Measurements from ENCODE around the gene MSRB3.
A peak's percentile ranks its signal among the peaks of the same experiment; 100 is the strongest.
"Not testable (repeated sequence)": the region's sequence is repeated elsewhere in the genome, so short reads cannot be mapped to it uniquely, and the experiment has no call there.

The MSRB3 gene

DNA sequence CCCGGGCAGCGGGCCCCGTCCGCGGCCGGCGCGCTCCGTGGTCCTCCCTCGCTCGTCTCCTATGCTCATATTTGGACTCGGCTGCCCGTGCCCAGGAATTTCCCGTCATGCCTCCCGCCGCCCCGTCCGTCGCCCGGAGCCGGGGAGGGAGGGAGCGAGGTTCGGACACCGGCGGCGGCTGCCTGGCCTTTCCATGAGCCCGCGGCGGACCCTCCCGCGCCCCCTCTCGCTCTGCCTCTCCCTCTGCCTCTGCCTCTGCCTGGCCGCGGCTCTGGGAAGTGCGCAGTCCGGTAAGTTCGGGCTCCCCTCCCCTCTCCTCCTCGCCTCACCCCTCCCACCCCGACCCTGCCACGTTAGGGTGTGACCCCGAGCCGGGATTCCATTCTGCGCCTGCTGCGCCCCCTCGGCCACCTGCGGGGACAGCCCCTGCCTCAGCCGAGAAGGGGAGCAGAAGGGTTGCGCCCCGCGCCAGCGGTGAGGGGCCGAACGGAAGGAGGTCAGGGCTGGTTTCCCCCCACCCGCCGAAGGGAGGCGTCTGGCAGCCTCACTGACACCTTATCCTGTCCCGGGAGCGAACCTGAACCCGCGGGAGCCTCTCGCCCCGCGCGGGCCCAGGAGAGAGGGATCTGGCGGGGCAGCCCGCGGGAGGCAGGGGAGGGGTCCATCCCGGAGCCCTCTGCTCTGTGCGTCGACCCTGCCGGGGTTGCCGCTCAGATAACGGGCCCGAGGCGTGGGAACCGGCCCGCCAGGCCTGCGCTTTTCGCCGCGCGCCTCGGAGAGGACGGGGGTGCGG is at the start of gene MSRB3:
Gene MSRB3 (plus strand): TSS at position 108 of the 793 bp plus-strand sequence. CDS start 29,897 bp downstream, outside the sequence.
- DNase-seq: no peak

DNA sequence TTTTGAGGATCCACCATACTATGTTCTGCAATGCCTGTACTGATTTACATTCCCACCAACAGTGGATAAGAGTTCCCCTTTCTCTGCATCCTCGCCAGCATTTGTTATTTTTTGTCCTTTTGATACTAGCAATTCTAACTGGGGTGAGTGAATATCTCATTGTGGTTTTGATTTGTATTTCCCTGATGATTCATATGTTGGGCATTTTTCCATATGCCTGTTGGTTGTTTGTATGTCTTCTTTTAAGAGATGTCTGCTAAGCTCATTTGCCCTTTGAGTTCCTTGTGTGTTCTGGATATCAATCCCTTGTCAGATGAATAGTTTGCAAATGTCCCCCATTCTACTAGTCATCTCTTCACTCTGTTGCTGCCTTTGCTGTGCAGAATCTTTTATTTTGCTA is 49.0 kb upstream of the MSRB3 start:
- no peak for DNase-seq

DNA sequence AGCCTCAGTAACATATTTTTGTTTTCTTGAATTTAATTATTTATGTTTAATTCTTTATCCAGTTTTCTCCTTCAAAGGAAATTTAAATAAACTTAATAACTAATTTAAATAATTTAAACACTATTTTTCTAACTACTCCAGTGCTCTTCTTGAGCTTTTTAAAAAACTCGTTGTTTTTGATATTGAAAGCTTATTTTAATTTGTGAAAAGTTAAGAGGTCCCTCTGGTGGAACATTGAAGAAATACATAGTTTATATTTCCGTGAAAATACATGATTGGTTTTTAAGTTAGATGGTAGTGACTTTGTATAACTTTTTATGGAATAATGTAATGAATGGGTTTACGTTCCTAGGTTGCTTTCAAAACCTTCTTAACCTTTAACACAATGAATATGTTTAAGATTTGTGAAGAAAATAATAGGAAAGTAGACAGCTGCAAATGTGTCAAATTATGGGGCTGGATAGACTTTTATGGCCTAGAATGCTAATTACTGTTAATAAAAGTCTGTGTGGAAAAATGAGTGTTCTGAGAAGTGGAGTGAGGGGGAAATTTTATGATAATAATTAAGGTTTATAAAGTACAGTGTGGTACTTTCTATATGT is 45.9 kb upstream of the MSRB3 start:
- DNase-seq: peak in 1 of 2 experiments; percentile 5

DNA sequence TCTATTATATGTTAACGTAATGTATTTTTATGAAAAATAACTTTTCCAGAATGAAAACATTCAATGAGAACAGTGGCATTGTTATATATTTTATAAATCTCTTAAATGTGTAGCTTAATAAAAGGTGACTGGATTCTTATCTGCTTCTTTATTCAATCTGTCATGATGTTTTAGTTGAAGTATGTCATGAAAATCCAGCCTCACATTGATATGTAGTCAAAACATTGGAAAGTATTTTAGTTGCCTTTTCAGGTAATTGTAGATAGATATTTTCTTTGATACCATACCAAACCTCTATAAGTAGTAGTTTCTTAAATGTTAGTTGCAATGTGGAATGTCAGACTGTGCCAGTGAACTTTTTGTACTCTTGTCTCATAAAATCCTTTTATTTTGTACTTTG is 41.3 kb upstream of the MSRB3 start:
- no peak for DNase-seq

GRCh38 chr12:65238609-65239008 is 39.9 kb upstream of the MSRB3 start:
- no peak for DNase-seq

DNA sequence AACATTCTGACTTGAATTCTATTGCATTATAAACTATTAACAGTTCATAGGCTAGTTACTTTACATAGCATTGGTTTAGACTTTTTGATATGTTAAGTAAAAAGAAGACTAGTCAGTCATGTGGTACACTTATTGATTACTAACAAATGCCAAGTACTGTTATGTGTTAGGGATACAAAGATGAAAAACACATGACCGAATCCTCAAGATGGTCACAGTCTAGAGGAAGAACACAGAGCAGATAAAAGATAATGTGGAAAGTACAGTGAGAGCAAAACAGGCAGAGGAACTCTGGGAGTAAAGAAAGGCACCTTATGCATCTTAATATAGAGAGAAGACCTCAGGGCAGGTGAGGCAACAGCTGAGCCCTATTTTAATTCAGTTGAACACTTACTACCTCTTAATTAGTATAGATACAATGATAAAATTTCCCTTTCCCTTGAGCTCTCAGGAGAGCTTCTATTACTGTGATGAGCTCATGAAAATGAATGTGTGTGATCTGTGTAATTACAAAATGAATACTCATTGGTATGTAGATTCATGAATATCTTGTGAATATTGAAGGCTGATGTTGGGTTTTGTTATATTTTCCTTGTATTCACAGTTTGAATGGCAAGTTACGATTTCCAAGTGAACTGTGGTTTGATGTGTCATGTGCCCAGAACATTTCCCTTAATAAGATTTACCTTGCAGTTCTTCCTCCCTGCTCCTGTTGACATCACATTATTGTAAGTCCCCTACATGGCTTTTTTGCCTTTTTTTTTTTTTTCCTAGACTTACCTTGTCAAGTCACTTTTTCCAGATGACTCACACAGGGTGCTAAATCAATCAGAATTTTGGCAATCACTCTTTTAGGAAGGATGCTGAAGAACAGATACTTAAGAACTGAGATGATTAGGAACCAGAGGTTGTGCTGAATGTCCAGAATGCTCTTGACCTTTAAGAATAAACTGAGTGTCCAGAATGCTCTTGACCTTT is 29.5 kb upstream of the MSRB3 start:
- DNase-seq: no peak

GRCh38 chr12:65252515-65252914 is 26.0 kb upstream of the MSRB3 start:
- DNase-seq: no peak

- DNase-seq: no peak
These were observed 20.5 kb upstream of the MSRB3 start for GRCh38 chr12:65257986-65258385.

DNA sequence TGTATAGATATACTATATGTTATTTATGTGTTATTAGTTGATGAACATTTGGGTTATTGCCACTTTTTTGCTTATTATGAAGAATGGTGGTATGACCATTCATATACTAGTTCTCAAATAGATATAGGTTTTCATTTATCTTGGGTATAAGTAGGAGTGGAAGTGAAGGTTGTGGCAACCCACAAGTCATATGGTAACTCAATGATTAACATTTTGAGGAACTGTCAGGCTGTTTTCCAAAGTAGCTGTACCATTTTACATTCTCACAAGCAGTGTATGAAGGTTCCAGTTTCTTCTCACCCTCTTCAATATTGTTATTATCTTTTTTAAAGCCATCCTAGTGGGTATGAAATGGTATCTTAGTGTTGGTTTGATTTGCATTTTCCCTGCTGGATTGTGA is 19.0 kb upstream of the MSRB3 start:
- no peak for DNase-seq

DNA sequence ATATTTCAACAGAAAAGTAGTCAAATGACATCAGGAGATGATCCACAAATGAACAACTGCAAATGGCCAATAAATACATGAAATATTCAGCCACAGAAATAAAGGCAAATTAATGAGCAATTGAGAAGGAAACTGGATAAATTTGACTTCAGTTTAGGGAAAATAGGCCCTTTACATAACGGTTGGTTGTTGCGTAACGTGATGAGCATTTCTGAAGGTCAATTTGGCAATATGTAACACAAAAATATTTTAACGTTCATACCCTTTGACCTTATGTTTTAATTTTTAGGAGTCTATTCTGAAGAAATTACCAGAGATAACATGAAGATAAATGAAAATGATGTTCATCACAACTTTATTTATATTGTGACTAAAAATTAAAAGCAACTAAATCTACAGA is 14.7 kb upstream of the MSRB3 start:
- no peak for DNase-seq

DNA sequence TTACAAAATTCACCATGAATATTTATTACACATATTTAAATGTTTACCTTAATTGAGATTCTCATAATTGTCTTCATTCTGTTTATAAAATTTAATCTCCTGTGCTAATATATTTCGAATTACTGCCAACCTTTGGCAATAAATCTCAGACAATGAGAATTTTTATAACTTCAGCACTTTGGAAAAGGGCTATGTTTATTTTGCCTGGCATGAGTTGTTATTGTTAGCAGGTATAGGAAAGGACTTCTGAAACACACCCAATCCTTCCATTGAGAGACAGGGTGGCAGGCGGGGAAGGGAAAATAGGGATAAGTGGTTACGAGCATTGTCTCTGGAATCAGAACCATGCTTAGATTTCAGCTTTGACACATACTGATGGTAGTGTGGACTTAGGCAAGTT is 12.1 kb upstream of the MSRB3 start:
- no peak for DNase-seq

- DNase-seq: no peak
These were observed 8.9 kb upstream of the MSRB3 start for GRCh38 chr12:65269603-65270002.

- no peak for DNase-seq
These were observed 3.7 kb upstream of the MSRB3 start for GRCh38 chr12:65274602-65275272.

- no peak for DNase-seq
These were observed 2.9 kb upstream of the MSRB3 start for GRCh38 chr12:65275627-65276026.

GRCh38 chr12:65276916-65277530 is 1.5 kb upstream of the MSRB3 start:
- DNase-seq: no peak

DNA sequence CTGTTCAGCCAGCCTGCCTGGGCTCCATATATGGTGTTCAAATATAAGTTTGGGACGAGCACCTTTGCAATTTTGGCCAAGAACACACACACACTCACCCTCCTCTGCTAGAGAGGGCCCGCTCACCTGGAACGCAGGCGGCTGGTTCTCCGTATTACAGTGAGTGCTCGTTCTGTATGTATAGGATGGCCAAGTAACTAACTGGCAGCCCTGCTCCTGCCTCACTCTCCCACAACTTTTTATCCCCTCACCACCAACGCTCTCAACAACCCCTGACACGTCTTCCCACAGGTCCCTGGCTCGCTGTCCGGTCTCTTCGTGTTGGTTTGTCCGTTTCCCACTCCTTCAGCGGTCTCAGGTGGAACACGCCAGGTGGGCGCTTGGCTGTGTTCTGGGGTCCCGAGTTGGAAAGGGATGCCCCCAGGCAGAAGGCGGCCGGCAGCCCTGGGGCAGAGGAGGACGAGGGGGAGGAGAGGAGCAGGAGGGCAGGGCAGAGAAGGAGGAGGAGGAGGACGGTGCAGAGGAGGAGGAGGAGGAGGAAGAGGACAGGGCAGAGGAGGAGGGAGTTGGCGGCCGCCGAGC is 398 bp upstream of the MSRB3 start:
- DNase-seq: no peak

GRCh38 chr12:65279369-65280112 is 1.1 kb downstream of the MSRB3 start:
- no peak for DNase-seq

- DNase-seq: no peak
These were observed 1.8 kb downstream of the MSRB3 start for GRCh38 chr12:65280306-65280705.

GRCh38 chr12:65282840-65283239 is 4.4 kb downstream of the MSRB3 start:
- no peak for DNase-seq

GRCh38 chr12:65285532-65285931 is 7.0 kb downstream of the MSRB3 start:
- DNase-seq: not testable (repeated sequence)

GRCh38 chr12:65287426-65287825 is 8.9 kb downstream of the MSRB3 start:
- no peak for DNase-seq
